AG04450 (cell line): ENCODE results near the gene FAM81A. TPM values are rescaled to one million over a fixed set of nuclear protein-coding genes. Genes with fewer than 3 reads are reported as not detected.

Source experiments
- CTCF ChIA-PET: fragments of 300-600, 350-600 bp; formaldehyde crosslinking; extraction: SDS; loops from one replicate; lab custom pipeline; 2022; ENCODE audit warnings: antibody characterized with exemption, inconsistent platforms; lab: Charles Lee
- POLR2A ChIA-PET: fragments of 350-600 bp; formaldehyde crosslinking; extraction: SDS; loops from one replicate; lab custom pipeline; 2021; ENCODE audit warnings: antibody characterized with exemption, inconsistent platforms; lab: Yijun Ruan, JAX
- DNase-seq: peaks from one replicate; pipeline ENCODE4 v3.0.0-alpha.2; 2011; ENCODE audit warnings: low read depth, low spot score
- H3K27ac ChIP-seq: one replicate; pipeline ENCODE4 v1.5.1; 2012; ENCODE audit warnings: low read depth, low read length, control low read depth
- H3K27me3 ChIP-seq: one replicate; pipeline ENCODE4 v1.6.0; 2012; ENCODE audit warnings: low read length; ENCODE audit not compliant: control insufficient read depth, insufficient read depth
- H3K4me3 ChIP-seq: 2 replicates; pipeline ENCODE4 v1.5.1; 2011; ENCODE audit warnings: mild to moderate bottlenecking, low read depth, low read length, control low read depth
- H3K9me3 ChIP-seq: 2 replicates; pipeline ENCODE4 v1.5.1; 2012; ENCODE audit warnings: low read length; ENCODE audit not compliant: control insufficient read depth, insufficient read depth
- CTCF ChIP-seq: IDR thresholded peaks from 2 replicates; pipeline ENCODE4 v1.5.1; 2011; ENCODE audit warnings: low read depth, low read length, control low read depth, inconsistent platforms
- polyA plus RNA-seq: library from polyadenylated mRNA; depleted of rRNA; stranded (reverse); fragments of >200 nt; gene quantifications from 2 replicates; pipeline ENCODE4 v1.2.3, GENCODE V29; 2011

Gene FAM81A
- polyA plus RNA-seq, 1 experiment = not detected

DNA sequence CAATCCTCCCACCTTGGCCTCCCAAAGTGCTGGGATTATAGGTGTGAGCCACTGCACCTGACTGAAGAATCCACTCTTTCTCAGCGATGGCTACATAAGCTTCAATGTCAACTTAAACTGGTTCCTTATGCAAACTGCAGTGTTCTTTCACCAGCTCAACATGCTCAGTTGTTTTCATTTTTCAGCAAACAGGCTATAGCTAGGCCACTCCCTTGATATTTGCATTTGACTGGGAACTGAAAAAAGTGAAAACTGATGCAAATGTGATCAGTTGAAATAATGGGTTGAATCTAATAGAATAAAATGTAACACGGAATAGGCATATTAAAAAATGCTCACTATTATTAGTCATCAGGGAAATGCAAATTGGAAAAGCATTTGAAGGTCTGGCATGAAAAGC, 99.4 kb downstream of the FAM81A start:
- no peak for TF ChIP-seq CTCF
- no peak overlapping the region for H3K4me3 ChIP-seq
- no peaks in the 10 kb centered on the region for H3K9me3 ChIP-seq
- H3K27me3 ChIP-seq = peaks cover 5% of the 10 kb centered on the region
- no peak for DNase-seq
- H3K27ac ChIP-seq = no peak overlapping the region
- CTCF ChIA-PET = interaction anchor here (0.7 to 1.3 kb wide), 2 partner anchors 9 to 30 kb away, joined by 3 to 7 read pairs; no protein-coding TSS in a partner anchor
- POLR2A ChIA-PET = no interaction called here

DNA sequence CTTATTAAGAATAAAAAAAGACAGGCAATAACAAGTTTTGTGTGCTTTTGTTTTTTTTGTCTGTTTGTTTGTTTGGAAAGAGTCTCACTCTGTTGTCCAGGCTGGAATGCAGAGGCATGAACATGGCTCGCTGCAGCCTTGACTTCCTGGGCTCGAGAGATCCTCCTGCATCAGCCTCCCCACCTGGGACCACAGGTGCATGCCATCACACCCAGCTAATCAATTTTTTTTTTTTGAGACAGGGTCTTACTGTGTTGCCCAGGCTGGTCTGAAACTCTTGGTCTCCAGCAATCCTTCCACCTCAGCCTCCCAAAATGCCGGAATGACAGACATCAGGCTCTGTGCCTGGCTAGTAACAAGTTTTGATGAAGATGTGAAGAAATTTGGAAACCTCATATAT, 100.5 kb downstream of the FAM81A start:
- H3K4me3 ChIP-seq = no peak overlapping the region
- no peaks in the 10 kb centered on the region for H3K9me3 ChIP-seq
- DNase-seq = no peak
- CTCF ChIA-PET = no interaction called here
- TF ChIP-seq CTCF = no peak
- no peak overlapping the region for H3K27ac ChIP-seq
- peaks cover 5% of the 10 kb centered on the region for H3K27me3 ChIP-seq
- POLR2A ChIA-PET = interaction anchor here (0.9 kb wide), 1 partner anchor 9 kb away, joined by 3 read pairs; no protein-coding TSS in a partner anchor

- H3K27me3 ChIP-seq = peaks cover 5% of the 10 kb centered on the region
- no peaks in the 10 kb centered on the region for H3K9me3 ChIP-seq
- ChIA-PET CTCF (no interaction called here), POLR2A (no interaction called here)
- TF ChIP-seq CTCF = no peak
- no peak overlapping the region for H3K4me3 ChIP-seq
- no peak for DNase-seq
- no peak overlapping the region for H3K27ac ChIP-seq
Measured at GRCh38 chr15:59539799-59540198, 101.8 kb downstream of the FAM81A start.

GRCh38 chr15:59540654-59541053, 102.7 kb downstream of the FAM81A start:
- POLR2A ChIA-PET = no interaction called here
- no peak overlapping the region for H3K4me3 ChIP-seq
- TF ChIP-seq CTCF = no peak
- no peak for DNase-seq
- H3K27me3 ChIP-seq = peaks cover 5% of the 10 kb centered on the region
- no peak overlapping the region for H3K27ac ChIP-seq
- no peaks in the 10 kb centered on the region for H3K9me3 ChIP-seq
- CTCF ChIA-PET = no interaction called here

DNA sequence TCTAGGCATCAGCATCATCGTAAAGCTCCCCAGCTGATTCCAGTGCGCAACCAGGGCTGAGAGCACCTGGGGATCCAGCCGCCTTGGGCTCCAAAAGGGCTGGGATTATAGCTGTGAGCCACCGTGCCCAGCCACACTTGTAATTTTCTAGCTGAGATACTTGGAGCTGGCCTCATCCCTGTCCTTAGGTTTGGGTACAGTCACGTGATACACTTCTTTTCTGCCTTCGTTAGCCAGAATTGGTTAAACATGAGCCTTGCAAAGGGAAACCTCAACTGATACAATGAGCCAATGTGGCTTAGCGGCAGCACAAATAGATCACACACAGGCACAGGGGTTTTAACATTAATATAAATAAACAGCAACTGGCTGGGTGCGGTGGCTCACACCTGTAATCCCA, 103.8 kb downstream of the FAM81A start:
- no peak for DNase-seq

More for the DNA sequence above, 103.8 kb downstream of the FAM81A start:
- CTCF ChIA-PET = interaction anchor here (1.1 kb wide), 1 partner anchor 13 kb away, joined by 4 read pairs; no protein-coding TSS in a partner anchor
- no peaks in the 10 kb centered on the region for H3K9me3 ChIP-seq
- no peak overlapping the region for H3K4me3 ChIP-seq
- POLR2A ChIA-PET = no interaction called here
- no peak overlapping the region for H3K27ac ChIP-seq
- no peak for TF ChIP-seq CTCF
- H3K27me3 ChIP-seq = peaks cover 4% of the 10 kb centered on the region
